Cortex of kidney (tissue), 1 donor: Measurements from ENCODE around the gene PUS7L.
"Not testable (repeated sequence)": the region's sequence is repeated elsewhere in the genome, so short reads cannot be mapped to it uniquely, and the experiment has no call there.

Source experiments
- DNase-seq: peaks from one replicate; lab custom pipeline; 2025; lab: John Stamatoyannopoulos, UW

PUS7L gene

DNA sequence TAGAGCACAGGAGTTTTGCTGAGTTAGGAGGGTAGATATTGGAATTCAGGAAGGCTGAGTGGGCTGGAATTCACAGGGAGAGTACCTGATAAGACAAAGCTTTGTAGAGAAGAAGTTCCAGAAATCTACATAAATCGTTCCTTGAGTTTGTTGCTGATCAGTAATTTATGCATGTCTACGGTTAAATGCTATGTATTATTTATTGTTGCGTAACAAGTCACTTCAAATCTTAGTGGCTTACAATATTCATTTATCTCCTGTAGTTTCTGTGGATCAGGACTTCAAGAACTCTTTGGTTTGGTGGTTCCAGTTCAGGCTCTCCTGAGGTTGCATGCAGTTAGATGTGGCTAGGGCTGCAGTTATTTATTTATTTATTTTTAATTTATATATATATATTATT lies 7.8 kb downstream of the PUS7L start:
- no peak for DNase-seq

DNA sequence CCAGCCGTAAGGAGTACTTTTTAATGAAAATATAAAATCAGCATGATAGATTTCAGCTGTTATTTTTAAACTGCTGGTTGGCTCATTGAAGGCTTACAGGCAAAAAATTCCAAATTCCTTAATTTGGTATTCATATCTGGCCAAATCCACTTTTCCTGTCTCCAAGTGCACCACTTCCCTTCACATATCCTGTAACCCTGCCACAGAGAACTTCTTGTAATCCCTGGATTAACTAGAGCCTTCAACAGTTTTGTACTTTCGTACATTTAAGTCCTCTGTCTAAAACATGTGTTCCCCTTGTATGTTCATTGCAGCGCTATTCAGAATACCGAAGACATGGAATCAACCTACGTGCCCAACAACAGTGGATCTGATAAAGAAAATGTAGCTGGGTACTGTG lies 9.6 kb downstream of the PUS7L start:
- DNase-seq = no peak

DNA sequence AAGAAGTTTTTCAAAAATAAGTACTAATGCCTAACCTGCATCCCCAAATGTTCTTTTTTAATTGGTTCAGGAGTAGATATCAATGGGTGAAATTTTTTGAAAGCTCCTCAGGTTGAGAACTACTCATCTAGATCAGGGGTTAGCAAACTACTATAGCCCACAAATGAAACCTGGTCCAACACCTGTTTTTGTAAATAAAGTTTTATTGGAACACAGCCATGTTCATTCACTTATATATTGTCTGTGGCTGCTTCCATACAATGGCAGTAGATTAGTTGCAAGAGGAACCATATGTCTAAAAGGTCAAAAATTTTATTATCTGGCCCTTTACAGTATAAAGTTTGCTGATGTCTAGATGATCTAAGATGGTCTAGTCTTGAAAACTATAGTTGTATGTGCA lies 13.8 kb downstream of the PUS7L start:
- no peak for DNase-seq

DNA sequence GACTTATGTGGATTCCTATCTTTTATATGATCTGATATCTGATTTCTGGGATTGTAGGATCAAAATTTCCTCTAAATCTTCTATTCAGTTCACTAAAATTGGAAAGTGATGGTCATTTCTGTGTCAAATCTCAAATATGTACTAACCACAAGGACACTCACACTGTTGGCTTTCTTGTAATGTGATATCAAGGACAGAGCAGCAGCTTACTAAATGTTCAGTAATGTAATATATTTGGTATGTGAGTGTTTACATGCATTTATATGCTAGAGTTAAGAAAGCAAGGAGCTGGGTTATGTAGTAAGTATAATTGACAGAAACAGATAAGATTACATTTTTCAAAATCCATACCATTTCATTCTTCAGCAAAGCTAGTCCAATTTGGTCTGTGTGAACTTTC lies 16.5 kb downstream of the PUS7L start:
- no peak for DNase-seq

DNA sequence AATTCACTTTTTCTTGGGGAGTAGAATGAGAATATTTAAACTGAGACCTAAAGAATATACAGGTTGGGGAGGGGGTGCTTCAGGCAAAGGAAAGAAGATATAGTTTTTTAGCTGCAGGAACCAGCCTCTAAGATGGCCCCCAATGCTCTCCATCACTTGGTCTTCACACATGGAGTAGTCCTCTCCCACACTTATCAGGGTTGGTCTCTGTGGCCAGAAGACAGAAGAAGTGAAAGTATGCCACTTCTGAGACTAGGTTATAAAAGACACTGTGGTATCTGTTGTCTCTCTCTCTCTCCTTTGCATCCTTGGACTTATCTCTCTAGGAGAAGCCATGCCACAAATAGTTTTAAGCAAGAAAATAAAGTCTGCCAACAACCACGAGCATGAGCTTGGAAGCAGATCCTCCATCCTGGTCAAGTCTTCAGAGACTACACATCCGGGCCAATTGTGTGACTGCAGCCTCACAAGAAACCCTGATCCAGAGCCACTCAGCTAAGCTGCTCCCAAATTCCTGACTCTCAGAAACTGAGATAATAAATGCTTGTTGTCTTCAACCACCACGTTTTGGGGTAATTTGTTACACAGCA lies 18.0 kb downstream of the PUS7L start:
- DNase-seq = no peak

DNA sequence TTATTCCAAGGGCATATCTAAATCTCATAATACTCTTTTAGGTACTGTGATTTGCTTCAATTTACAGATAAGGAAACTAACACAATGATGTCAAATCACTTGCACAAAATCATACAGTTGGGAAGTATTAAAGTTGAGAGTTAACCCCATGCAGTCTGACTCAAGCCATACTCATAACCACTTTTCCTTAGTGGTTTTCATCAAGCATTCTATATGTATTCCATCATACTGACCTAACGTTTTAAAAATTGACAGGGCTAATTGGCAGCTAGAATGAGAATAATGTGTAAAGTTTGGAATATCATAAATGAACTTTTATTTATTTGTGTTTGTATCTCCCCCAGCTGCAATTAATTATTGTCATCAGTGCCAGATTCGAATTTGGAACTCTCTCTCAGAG lies 20.9 kb downstream of the PUS7L start:
- DNase-seq = no peak

DNA sequence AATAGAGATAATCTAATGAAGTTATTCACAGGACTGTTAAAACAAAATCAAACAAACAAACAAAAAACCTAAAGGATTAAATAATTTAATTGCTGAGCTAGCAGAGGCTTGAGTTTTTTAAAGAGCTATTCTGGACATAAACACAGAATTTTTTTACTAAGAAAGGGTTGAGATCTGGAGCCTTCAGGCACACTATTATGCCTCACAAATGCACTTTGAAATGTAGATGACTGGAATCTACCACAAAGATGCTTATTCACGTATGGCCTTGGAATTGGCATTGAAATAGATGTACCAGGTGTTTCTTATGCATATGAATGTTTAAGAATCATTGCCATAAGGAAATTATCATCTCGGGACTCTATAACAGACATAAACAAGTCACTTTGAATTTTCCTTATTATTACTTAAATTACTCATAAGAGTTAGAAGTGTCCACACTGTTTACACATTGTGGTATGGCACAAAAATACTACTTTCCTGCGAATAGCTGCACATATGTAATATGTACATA lies 21.6 kb downstream of the PUS7L start:
- DNase-seq = no peak

DNA sequence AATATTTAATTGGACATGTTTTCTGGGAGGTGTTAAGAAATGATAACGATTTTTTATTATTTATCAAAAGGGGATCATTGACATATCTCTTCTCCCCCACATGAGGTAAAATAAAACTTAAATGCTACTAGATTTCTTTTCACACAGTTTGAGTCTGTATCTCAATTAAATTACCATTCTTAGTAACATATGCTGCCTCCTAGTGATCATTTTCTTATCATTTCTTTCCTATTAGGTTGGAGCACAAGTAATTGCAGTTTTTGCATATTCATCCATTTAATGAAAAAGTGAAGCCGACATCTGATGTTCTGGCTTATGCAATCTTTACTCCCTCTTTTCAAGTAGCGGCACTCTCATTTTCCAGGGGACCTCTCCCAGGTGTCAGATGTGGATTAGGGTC lies 24.9 kb downstream of the PUS7L start:
- no peak for DNase-seq

DNA sequence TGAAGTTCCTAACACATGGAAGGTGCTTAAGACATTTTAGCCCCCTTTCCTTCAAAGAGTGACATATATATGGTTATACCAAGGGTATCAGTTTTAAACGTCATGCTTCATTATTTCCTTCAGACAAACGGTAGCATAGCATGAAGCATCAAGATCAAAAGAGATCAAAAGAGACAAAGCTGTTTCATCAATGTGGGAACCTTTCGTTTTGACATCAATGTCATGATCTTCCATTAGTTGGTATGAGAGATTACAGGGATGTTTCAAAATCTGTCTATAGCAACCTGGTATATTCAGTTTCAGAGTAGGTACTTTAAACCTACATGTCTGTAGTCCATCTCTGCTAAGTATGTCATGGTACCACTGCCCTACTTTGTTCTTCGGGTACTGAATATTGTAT lies 28.3 kb downstream of the PUS7L start:
- DNase-seq = no peak

DNA sequence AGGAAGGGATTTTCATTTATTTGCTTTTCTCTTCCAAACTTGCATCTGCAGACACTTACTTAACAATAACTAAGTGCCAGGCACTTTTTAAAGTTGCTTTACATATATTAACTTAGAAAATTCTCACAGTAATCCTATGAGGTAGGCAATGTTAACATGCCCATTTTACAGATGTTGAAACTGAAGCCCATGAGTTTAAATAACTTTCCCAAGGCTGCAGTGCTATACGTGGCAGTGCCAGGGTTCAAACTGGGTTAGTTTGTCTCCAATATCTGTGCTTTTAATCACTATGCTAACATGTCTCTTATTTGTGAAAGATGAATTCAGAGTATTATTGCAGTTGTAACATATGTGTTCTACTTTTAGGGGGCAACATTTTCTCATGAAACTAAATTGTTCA lies 29.9 kb downstream of the PUS7L start:
- DNase-seq = no peak

DNA sequence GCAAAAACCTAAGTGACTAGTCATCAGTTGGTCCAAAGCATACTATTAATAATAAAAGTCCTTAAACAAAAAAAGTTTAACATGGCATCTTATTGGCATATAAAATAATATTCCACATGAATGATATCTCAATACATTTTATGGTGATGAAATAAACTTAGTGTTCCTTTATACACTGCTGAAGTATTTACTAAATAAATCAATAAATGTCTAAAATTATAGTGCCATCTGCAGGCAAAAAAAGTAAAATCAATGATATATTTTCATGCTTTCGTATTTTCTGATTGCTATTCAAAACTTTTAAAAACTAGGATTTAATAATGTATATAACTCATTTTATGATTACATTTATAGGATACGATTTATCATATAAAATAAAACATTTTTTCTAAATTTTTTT lies 30.5 kb downstream of the PUS7L start:
- no peak for DNase-seq

DNA sequence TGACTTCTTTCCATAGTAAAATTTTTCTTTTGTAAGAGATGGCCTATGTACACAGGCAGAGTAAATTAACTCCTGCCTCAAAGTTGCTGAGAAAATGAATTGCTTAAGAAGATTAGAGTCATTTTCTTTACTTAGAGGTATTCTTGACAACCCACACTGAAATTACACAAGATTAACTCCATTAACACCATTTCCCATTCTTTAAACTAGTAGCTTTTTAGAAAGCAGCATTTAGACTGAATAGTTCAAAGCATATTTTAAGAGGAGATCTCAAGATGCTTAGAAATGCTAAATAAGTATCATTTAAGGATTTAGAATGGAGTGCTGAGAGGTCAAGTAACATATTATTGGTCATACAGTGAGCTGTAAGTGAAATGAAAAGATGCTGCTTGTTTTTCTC lies 35.5 kb downstream of the PUS7L start:
- no peak for DNase-seq

DNA sequence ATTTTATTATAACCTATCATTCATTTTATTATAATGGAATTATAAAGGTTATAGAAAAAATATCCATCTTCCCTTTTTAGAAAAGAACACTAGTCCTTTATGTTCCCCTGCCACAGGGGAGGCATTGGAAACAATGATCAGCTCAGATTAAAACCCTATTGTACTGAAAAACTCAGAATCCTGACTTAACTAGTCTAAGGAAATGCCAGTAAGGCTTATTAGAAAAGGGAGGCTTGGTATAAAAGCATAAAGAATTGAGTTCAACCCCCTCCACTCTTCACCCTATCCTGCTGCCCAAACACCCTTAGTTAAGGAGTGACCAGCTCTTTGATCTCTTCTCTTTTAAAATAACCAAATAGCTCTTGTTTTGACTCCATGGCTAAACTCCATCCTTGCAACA lies 36.0 kb downstream of the PUS7L start:
- DNase-seq = no peak

DNA sequence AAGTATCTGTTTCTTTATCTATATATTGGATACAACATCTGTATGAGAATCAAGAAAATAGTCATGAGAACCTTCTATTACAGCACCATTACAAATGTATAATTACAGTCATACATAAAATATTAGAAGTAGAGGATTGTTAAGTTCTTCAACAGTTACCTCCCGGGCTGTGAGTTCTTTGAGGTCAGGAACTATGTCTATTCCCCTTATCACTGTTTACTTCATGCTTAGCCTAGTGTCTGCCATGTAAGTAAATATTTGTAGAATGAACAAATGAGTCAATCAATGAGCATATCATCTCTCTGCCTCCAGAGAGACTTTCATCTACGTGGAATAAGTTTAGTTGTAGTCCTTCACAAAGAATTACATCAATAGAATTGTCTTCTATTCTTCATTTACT lies 47.2 kb downstream of the PUS7L start:
- DNase-seq = no peak

DNA sequence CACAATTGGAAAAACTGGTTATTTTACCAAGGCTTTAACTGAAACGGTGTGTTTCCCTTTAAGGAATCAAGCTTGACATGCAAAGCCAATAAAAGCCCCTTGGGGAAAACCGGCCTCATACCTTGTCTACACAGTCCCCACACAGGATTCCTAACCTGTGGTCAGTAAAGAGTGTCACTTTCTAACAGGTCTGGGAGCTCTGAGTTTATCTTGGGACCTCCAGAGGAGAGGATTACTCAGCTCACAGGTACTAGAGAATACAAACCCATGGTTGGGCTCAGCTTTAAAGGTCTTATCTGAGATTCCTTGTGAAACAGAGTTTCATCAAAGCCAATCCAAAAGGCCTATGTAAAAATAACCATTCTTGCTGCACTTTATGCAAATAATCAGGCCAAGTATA lies 54.8 kb downstream of the PUS7L start:
- DNase-seq = not testable (repeated sequence)

DNA sequence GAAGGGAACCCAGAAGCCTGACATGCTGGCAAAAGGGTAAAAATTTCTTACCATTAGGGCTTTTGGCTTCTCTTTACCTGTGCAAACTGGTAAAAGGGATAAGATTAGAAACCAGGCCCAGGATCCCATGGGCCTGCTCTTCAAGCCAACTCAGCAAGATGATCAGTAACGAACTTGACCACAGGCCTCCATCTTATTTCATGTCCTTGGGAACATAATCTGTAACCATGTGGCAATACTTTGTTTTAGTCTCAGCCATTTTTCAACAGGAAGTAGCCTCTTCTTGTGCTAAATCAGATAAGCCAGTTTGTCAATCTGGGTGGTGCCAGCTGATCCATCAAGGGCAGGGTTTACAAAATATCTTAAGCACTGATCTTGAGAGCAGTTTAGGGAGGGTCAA lies 57.4 kb downstream of the PUS7L start:
- DNase-seq = not testable (repeated sequence)

DNA sequence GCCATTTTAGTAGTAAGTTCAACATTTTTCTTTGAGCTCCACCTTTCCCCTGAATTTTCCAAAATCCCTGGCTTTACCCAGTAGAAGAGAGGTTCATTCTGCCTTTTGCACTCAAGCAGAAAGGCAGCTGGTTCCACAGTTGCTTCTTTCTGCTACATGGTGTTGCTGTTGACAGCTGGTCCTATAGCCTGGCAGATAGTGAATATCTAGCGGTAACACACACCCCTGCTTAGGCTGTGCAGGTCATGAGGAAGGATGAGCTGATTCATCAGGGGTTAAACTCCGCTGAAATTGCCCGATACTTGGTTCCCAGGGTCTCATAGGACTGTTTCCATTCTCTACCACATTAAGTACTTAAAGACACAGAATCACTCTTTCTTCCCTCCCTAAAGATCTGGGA lies 62.4 kb downstream of the PUS7L start:
- DNase-seq = no peak

DNA sequence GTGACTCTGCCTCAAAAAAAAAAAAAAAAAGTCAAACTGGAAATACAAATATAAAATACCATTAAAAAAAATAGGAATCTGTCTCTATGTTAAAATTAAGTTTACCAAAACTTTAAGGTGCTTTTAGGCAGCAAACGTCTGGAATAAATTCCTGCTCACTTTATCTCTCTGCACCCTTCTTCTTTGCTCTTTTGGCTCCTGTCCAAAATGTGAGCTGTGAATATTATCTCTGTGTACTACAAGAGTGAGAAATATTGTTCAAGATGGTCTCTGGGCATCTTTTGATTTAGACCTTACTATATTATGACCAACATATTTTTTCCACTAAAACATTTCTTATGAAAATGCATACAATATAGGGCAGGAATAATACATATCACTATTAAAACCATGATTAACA lies 63.7 kb downstream of the PUS7L start:
- no peak for DNase-seq

DNA sequence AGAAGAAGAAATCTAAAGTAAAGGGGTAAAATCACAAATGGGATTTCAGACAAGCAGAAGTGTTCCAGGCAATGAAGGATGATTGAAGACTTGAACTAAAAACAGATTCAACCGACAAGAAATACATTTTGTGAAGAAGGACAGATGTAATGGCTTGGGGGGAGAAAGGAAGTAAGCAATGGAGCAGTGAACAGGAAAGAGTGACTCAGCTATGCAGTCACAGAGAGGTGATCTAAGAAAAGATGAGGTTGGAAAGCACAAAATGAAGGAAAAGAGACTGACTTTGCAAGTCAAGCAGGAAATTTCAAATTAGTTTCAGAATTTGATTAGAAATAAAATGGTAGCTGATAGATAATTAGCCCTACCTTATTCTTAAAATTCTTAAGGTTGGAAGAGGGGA lies 66.5 kb downstream of the PUS7L start:
- no peak for DNase-seq

DNA sequence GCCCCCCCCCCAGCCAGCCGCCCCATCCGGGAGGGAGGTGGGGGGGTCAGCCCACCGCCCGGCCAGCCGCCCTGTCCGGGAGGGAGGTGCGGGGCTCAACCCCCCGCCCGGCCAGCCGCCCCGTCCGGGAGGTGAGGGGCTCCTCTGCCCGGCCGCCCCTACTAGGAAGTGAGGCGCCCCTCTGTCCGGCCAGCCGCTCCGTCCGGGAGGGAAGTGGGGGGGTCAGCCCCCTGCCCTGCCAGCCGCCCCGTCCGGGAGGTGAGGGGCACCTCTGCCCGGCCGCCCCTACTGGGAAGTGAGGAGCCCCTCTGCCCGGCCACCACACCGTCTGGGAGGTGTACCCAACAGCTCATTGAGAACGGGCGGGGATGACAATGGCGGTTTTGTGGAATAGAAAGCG lies 73.1 kb downstream of the PUS7L start:
- not testable (repeated sequence) for DNase-seq

DNA sequence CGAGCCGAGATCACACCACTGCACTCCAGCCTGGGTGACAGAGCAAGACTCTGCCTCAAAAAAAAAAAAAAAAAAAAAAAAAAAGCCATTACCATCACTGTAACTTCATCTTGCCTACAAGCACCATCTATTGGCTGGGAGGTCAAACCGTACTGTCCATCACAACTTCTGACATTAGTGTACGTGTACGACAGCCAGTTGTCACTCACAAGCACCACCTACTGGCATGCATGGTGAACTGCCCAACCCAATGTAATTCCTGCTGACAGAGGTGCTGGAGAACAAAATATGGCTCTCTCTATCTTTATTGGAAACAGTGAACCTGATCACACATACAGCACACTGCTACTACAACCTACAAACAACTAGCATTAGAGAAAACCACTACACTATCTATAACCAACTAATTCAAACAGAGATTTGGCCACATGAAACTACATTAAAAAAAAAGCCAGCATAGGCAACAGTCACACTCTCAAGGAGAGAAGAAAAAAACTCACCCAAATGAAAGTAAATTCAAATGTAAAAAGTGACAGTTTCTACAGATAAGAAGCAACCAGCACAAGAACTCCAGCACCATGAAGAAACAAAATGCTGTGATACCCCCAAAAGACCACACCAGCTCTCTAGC lies 82.3 kb downstream of the PUS7L start:
- DNase-seq = no peak

DNA sequence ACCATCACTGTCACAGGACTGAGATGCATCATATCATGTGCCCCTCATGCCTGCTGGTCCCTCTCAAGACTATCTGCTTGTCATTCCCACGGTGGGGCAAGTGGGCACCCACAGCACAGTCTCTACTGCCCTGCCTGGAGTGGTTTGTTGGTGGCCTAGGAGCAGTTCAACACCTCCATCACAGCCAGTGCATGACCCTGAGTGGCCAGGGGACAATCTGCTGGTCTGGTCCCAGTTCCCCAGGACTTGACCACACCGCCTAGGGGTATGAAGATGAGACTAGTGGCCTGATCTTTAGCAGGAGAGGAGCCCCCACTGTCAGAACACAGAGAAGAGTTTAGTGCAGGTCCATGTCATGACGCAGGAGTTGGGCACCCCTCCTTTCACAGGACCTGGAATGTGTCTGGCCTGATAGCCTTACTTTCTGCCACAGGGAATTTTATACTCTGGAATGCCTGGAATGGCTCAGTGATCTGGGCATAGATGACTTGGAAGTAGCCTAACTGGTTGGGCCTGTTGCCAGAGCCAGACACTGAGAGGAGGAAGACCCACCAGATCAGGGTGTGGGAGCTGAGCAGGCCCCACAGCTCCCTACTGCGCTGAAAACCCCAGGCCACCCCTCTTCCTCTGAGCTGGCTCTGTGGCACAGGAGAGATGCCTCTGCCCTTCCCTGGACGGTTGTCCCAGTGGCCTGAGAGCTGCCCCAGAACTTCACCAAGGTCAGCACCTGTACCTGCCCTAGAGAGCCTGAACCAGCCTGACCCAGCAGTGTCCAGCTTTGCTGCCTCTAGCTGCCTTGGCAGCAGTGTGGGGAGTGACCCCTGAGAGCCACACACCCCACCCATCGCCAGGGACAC lies 83.3 kb downstream of the PUS7L start:
- DNase-seq = no peak

DNA sequence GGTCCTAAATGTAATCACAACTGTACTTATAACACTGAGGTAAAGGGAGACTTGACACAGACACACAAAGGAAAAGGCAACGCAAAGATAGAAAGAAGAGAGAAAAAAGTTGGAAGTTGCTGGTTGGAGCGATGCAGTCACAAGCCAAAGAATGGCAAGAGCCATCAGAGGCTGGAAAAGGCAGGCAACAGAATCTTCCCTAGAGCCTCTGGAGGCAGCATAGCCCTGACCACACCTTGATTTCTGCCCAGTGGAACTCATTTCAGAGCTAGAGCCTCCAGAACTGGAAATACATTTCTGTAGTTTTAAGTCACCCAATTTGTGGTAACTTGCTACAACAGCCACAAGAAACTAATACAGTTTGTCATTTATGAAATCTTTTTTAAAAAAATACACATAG lies 89.2 kb downstream of the PUS7L start:
- DNase-seq = no peak
